Stimulated activated CD8-positive, alpha-beta memory T cell treated with anti-CD3 and anti-CD28 coated beads, Interleukin-4, amount 100 ng/mL, for 4 hours (primary cell): ENCODE measurements around the gene GRIN2A.

Experiments
- DNase-seq, 2 donors: peaks; one replicate each; pipeline ENCODE4 v3.0.0-alpha.2; 2020; ENCODE audit warnings: low read depth in 2 of 2, low spot score in 1 of 2

GRIN2A gene

DNA sequence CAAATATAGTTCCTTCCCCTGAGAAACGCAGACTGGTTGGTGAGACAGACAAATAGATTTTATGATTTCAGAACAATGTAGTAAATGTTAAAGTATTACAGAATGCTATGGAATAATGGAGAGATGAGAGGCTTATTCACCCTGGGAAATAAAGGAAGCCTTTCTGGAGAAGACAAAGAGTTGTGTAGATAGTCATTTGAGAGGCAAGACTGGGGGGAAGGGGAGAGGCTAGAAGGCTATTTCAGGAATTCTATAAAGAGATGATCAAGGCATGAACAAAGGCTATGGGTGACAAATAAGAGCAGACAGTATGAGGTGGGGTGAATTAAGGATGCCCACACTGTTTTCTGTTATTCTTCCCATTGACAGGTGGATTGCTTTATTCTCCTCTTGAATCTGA lies 211.4 kb downstream of the GRIN2A start:
- no peak for DNase-seq

DNA sequence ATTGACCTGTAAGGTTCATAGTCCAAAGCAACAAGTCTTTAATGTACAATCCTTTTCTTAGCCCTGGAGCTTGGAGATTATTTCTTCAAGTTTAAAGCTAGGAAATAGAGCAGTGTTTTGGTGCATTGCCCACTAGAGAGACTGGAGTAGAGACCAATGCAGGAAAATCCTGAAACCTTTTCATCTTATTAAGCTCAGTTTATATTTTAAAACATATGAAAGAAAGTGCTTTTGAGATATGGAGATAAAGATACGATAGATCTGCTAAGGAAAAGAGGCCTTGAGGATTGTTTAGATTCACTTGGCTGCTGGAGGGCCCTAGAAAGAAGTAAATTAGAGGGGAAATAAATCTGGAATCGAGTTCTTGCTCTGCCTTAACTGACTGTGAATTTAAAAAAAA lies 212.0 kb downstream of the GRIN2A start:
- no peak for DNase-seq

DNA sequence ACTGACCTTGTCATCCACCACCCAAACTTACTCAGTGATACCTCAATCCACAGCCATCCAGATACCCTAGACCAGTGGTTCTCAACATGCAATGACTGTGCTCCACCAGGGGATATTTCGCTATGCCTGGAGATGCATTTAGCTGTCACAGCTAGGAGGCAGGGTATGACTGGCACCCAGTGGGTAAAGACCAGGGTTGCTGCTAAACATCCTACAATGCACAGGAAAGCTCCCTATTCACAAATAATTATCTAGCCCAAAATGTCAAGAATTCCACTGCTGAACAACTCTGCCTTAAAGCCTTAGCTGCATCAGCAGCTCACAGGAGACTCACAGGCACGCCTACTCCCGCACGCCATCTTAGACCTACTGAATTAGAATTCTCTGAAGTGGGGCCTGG lies 212.6 kb downstream of the GRIN2A start:
- no peak for DNase-seq

DNA sequence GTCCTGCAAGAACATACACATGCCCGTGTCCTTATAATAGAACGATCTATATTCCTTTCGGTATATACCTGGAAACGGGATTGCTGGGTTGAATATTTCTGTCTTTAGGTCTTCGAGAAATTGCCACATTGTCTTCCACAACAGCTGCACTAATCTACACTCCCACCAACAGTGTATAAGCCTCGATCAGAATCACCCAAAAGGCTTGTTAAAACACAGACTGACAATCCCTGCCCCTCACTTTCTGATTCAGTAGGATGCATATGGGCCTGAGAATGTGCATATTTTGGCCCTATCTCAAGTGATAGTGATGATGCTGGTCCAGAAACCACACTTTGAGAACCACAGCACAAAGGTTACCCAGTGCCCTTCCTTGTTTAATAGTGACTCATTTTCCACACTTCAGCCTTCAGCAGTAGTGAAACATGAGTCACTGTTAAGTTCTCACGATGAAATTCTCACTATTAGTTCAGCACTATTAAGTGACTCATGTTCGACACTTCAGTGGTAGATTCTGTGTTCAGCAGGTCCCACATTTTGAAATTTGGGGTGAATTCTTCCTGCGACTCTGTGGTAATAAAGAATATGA lies 215.6 kb downstream of the GRIN2A start:
- DNase-seq = no peak

DNA sequence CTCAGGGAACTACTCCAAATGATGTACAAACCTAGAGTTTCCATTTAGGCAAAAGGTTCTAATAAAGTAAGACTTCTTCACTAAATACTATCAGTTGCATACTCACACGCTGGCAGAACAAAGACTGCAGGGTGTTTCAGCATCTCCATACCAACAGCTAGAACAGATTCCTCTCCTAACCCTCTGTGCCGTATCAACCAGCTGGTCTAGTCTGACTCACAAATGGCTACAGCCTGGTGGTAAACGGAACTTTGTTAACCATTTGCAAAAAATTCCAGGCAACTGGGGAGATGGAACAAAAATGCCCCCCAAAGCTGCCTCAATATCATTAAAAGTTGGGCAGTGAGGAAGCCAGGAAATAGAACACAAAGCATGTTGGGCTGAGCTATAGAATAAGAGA lies 217.1 kb downstream of the GRIN2A start:
- no peak for DNase-seq

DNA sequence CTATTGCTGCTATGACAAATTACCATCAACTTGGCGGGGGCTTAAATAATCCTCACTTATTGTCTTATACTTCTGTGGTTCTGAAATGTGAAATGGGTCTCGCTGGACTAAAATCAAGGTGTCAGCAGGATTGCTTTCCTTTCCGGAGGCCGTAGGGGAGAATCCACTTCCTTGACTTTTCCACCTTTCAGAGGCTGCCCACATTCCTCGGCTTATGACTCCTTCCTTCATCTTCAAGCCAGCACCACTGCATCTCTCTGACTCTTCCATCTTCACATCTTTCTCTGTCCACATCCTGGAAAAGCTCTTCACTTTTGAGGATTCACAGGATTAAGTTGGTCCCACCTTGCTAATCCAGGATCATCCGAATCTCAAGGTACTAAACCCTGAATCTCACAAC lies 217.8 kb downstream of the GRIN2A start:
- no peak for DNase-seq

DNA sequence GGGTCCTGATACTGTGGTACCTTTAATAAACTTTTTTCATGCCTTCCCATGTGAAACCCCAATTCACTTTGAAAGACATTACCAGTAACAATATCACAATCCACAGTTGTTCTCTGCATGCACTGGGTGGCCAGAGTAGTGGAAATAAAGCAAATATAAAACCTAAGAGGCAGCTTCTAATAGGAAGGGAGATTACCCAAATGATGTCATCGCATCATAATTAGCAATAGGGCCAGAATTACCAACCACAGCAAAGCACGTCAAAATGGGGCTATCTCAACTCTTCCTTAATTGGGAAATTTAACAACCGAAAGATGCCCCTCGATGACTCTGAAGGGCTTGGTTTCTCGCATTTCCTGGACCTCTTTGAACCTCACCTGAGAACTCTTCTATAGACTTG lies 224.8 kb downstream of the GRIN2A start:
- no peak for DNase-seq

DNA sequence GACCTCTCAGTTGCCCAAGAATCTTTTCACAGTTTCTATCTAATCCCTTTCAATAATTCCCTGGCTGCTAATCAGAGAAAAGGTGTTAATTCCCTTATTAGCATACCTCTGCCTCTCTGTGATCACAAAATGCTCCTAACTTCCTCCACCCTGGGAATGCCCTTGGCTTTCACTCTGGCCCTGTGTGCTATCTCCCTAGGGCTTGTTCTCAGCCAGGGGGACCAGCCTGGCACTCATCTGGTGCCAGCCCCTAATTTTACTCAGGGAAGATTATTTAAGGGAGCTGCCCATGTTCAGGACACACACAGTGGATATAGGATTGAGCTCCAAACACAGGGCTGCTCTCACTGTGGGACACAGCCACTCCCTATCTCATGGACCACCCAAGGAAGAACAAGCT lies 225.2 kb downstream of the GRIN2A start:
- no peak for DNase-seq

DNA sequence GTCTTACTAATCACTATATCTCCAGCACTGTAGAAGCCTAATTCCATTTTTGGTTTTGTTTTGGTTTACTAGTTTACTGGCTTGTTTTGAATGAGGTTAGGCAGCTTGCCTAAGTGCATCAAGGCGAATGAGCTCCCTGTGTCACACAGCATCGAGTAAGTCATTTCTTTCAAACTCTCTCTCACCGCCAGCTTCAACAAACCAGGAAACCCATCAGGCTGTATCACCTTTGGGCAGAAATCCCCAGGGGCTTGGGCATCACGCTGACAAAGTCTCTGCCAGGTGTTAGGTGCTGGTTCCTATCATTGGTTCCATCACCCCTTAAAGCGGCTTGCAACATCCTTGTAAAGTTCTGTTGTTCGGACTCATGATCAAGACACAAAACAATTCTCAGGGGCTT lies 226.6 kb downstream of the GRIN2A start:
- DNase-seq = no peak

DNA sequence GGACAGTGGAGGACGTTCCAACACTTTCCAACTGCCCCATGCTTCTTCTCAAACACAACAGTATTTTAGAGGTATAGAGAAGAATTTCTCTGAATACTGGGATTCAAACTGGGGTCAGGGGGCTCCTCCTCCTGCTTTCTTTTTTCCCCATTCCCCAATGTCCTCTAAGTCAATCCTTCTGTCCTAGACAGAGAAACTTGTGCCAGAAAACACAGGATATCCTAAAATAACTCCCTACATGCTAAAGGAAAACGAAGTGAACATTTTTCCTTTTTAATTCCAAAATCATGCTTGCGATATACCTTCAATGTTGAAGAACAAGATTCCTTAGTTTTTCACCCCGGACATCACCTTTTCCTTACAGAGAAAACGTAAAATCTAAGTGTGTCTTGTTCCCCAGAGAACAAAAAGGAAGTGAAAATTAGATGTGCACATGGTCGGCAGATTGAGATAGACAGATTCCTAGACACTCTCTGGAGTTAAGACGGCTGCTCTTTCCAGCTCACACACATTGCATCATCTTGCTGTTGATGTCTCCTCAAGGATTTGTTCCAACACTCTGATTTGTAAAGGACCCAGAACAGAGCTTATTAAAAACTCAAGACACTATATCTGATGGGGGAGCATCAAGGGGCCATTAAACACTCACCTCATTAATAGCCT lies 228.2 kb downstream of the GRIN2A start:
- DNase-seq = no peak

DNA sequence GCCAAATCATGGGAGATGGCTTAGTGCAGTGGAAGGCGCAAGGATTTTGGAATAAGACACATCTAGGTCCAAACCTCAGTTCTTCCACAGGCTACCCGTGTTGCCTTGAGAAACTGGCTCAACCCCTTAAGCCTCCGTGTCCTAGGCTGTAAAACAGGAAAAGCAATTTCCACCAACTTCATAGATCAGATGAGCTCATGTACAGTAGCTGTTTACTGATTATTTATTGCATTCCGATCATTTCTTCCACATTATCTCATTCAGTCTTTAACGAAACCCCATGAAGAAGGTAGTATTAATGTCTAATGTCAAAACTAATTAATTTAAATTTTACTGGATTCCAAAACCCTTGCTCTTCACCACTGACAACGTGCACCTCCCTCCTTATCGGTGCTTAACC lies 231.6 kb downstream of the GRIN2A start:
- no peak for DNase-seq

DNA sequence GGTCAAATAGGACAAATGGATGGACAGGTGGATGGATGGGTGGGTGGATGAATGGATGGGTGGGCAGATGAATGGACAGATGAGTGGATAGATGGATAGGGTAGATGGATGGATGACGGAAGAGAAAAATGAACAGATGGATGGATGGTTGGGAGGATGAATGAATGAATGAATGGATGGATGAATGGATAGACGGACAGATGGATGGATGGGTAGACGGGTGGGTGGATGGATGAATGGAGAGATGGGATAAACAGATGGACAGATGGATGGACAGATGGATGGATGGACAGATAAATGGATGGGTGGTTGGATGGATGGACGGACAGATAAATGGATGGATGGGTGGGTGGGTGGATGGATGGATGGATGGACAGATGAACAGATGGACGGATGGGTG lies 232.8 kb downstream of the GRIN2A start:
- no peak for DNase-seq

DNA sequence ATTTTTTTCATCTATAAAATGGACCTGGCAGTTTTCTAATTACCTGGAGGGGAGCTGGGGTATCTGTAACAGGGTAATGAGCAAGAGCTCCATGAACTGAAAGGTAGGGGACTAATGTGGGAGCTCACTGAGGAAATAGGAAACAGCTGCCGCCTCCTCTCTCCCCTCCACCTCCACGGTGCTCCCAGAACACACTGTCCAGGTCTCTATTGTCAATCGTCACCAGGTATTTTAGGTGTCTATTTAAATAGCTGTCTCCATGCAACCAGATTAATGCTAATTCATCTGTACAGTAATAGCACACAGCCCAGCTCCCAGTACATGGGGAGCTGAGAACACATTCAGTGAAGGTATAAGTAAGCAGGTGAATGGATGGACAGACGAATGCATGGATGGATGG lies 233.3 kb downstream of the GRIN2A start:
- DNase-seq = no peak

DNA sequence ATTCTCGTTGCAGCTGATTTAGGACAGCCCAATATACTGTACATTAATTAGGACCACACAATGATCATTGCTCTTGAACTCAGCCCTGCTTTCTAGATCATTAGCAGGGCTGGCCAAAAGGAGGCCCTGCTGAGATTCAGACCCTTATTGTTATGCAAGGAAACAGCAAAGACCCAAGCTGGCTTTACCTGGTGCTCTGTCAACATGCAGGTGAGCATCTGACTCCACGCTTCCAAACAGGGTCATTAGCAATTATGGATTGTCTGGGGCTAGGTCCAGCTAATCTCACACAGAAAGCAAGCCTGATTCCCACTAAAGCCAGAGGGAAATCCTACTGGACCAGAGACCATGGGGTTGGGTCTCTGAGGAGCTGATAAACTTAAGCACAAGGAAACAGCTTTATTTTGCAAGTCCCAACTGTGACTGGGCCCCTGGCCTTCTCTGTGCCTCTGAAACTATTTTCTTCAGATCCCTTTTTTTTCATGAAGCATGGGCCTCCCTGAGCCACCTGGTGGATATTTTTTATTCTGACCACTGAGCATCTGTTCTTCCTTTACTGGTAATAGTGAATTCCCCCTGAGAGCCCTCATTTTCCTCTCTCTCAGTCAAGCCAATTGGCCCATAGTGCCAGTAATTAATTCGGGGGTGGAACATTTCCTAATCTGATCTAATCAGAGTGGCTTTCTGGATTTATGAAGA lies 236.1 kb downstream of the GRIN2A start:
- DNase-seq = no peak

DNA sequence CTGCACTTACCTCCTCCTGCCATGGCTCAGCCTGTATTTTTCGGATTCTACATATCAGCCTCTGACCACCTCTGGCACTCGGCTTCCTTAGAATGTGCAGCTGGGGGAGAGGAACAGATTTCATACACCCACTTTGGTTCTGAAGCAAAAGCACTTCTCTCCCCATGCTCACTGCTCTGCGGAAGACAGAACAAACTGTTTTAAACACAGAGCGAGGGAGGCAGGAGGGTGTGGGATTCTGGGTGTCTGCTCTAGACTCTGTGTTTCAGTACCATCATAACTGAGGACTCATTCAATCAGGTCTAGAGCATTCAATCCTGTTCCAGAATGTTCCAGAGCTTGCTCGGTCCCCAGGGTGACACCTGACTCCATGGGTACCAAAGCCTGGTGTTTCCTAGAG lies 239.1 kb downstream of the GRIN2A start:
- DNase-seq = no peak

DNA sequence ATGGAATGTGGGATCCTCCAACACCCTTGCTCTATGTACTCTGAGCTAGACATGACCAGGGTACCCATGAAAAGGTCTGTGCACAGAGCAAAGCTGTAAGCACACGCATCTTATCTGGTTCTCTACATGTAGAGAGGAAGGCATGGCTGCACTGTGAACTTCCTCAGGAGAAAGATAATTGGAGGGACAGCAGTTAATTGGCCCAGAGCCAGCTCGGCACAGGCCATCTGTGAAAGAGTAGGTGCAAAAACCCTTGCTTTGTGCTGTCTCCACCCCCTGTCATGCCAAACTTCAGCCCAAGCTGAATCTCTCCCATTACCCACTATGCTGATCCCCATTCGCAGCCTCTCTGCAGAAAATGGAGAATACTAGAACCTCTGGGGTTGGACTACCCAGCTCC lies 241.0 kb downstream of the GRIN2A start:
- DNase-seq = no peak

DNA sequence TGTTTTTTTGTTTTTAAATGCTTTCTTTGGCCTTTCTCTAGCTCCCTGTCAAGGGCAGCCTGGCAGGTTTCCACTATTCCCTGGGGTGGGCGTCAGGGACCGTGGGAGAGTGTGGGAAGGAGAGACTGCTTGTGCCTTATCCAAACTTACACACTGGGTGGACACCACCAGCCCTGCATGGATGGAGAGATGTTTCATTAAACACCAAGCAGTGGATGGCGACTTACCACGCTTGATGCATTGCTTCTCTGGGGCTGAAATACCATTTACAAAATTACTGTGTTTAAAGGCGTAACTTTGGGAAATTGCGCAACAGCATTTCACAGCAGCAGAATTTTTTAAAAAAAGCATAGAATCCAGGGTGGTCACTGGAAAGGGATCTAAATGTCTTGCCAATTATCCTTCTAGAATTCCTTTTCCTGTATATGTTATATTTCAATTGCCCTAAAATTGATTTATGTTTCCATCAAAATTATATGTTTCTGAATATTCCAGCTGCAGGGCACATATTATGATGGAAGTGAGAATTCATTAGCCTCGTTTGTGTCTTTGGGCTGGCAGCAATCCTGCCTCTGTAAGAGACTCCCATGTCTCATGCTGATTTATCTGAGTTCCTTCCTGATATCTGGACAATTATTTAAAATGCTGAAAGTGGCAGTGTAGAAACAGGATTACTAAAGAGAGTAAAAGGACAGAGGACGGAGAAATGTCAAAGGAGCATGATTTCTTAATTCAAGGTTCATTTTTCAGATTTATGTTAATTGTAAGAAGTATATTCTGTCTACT lies 247.3 kb downstream of the GRIN2A start:
- DNase-seq = no peak

DNA sequence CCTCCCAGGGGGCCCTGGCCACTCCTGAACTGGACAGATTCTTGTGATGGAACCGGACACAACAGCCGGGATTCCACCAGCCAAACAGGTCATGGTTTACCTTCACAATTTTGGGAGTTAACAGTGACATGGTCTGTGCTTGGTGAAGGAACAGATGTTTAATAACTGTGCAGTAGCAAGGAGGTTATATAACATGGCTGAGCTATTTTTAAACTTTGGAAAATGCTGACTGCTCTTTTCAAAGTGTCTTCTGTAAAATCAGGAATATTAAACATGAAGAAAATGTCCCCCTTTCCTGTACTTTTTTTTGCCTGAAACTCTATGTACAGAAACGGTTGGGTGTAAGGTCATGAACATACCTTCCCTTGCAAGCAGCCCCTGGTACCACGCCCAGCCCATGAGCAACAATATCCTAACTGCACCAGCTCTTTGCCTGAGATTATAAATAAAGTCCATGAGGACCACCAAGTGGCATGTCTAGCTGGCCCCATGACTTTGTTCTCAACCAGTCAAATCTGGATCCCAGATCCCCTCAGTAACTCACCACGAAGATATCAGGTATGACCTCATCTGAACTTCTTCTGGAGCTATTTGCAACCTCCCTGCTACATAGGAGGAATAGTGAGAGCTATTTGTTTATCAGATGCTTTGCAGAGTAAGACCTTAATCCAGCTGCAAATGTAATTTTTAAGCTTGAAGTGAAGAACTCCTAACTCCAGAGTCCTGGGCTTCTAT lies 249.1 kb downstream of the GRIN2A start:
- no peak for DNase-seq

DNA sequence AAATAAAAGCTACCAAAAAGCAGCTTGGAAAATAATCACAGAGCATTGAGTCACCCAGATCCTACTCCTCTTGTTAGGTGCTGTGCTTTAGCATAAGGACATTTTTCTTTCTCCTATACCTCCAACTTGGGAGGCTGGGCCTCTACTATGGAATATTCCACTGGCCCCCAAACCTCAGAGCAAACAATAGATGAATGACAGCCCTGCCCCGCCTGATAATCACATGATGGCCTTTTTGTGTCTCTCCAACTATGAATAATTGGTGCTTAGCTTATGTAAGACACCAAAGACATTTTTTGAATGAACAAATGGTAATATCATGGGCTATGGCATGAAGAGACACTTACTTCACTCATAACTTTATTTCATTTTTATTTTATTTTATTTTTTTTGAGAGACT lies 250.2 kb downstream of the GRIN2A start:
- DNase-seq = no peak

DNA sequence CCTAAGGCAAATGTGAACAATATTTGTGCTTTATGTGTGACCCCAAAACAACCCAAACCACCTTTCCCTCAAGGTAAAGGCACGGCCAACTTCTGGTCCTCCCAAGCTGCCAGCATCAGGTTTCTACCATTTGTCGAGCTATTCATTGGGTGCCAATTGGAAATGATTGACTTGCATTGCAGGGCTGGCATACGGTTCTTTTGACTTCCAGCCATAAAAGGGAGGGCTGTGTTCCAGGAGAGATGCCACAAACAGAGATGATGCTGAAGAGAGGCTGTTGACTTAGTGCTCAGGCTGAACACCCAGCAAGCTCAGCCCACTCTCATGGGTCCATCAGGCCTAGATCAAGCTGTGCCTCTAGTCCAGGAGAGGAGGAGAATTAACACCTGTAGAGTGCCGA lies 252.4 kb downstream of the GRIN2A start:
- DNase-seq = no peak

DNA sequence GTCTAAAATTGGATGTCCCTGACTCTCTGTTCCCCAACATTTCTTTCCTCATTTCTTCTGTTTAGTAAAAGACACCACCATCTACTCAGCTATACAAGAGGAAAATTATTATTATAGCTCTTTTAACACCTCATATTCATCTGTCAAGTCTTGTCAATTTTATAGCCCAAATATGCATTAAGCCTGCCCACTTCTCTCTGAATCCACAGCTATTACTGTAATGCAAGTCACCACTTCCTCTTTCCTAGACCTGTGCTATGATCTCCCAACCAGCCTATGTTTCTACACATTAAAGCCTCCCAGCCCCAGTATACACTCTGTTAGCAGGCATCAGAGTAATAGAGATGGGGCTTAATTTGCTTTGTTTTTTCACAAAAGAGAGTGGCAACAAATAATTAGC lies 252.9 kb downstream of the GRIN2A start:
- DNase-seq = no peak
